HG03280 (cell line): ENCODE measurements around the gene SPR.

ENCODE experiments used
- ATAC-seq: cut with Tn5 transposase; IDR thresholded peaks from one replicate; pipeline ENCODE4 v1.9.1; 2021; ENCODE audit warnings: mild to moderate bottlenecking, moderate library complexity; ENCODE audit not compliant: unreplicated experiment

The SPR gene

GRCh38 chr2:72929010-72929409 is 41.8 kb downstream of the SPR start:
- ATAC-seq: no peak

- no peak for ATAC-seq
These were observed 44.2 kb downstream of the SPR start for GRCh38 chr2:72931280-72931910.

GRCh38 chr2:72932045-72932740 is 45.0 kb downstream of the SPR start:
- no peak for ATAC-seq

GRCh38 chr2:72932805-72933204 is 45.6 kb downstream of the SPR start:
- no peak for ATAC-seq

GRCh38 chr2:72933207-72933606 is 46.0 kb downstream of the SPR start:
- no peak for ATAC-seq

- no peak for ATAC-seq
These were observed 46.5 kb downstream of the SPR start for GRCh38 chr2:72933646-72934151.

GRCh38 chr2:72934683-72935610 is 47.7 kb downstream of the SPR start:
- peak; percentile 49 for ATAC-seq

- no peak for ATAC-seq
These were observed 48.4 kb downstream of the SPR start for GRCh38 chr2:72935611-72935957.

- ATAC-seq: no peak
These were observed 49.6 kb downstream of the SPR start for GRCh38 chr2:72936660-72937355.

- no peak for ATAC-seq
These were observed 50.1 kb downstream of the SPR start for GRCh38 chr2:72937356-72937669.

GRCh38 chr2:72938455-72938854 is 51.2 kb downstream of the SPR start:
- ATAC-seq: no peak

- no peak for ATAC-seq
These were observed 53.2 kb downstream of the SPR start for GRCh38 chr2:72940361-72940760.

- ATAC-seq: no peak
These were observed 53.6 kb downstream of the SPR start for GRCh38 chr2:72940786-72941185.
